ENCODE data around the gene TUBB2B. TPM values are rescaled to one million over a fixed set of nuclear protein-coding genes. Genes with fewer than 3 reads are reported as not detected.
A peak's percentile ranks its signal among the peaks of the same experiment; 100 is the strongest.

TUBB2B gene
- 144 and 158 TPM in 2 replicates for total RNA-seq (2021)
- percentile 78 among the genes with signal in this experiment for Bru-seq, nascent RNA
- percentile 81 among the genes with signal in this experiment for BruChase-seq, experiment 1, labeled RNA remaining after a 2-hour chase
- BruChase-seq, experiment 2, labeled RNA remaining after a 6-hour chase: percentile 92 among the genes with signal in this experiment
- long read RNA-seq, transcript TUBB2B-201 (4 exons, 2,020 nt): major isoform, 244 of 288 reads
- long read RNA-seq, partial matches to known transcripts: 7 of 288 reads
- long read RNA-seq, other reads (novel, unspliced or antisense): 35 of 288 reads

DNA sequence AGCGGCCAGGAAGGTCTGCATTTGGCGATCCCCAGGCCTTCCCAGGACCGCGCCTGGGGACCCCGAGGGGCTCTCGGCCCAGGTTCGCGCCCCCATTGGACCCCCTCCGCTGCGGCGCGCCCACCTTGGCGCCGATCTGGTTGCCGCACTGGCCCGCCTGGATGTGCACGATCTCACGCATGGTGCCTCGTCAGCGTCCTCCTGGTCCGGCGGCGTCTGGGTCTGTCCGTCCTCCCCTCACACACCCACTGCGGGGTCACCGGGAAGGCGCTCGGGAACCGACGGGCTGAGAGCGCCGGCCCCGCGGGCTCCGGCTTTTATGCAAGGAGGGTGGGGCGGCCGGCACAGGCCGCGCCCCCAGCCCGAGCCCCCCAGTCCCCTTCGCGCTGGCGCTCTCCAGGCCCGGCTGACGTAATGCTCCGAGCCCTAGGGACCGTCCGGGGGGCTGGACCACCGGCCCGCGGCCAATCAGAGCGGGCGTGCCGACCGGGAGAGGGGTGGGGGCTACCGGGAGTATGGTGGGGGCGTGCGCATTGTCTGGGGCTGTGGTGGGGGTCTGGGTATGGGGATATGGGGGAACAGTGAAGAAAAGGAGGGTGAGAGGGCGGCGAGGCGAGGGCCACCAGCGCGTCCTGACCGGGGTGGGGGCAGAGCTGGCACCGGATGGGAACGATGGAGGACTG, at the start of gene TUBB2B:
Gene TUBB2B, minus strand, starts transcription at position 291 of the 683 bp plus-strand sequence. Its CDS starts 110 bp downstream, at position 181.
- TF ChIP-seq, protein P1, sequence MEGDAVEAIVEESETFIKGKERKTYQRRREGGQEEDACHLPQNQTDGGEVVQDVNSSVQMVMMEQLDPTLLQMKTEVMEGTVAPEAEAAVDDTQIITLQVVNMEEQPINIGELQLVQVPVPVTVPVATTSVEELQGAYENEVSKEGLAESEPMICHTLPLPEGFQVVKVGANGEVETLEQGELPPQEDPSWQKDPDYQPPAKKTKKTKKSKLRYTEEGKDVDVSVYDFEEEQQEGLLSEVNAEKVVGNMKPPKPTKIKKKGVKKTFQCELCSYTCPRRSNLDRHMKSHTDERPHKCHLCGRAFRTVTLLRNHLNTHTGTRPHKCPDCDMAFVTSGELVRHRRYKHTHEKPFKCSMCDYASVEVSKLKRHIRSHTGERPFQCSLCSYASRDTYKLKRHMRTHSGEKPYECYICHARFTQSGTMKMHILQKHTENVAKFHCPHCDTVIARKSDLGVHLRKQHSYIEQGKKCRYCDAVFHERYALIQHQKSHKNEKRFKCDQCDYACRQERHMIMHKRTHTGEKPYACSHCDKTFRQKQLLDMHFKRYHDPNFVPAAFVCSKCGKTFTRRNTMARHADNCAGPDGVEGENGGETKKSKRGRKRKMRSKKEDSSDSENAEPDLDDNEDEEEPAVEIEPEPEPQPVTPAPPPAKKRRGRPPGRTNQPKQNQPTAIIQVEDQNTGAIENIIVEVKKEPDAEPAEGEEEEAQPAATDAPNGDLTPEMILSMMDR (conservative IDR thresholded peaks at IDR 0.05; ENCODE audit: low read depth, low read length): no peak
- no peak for TF ChIP-seq EZH2 (IDR thresholded peaks at IDR 0.05; ENCODE audit: borderline replicate concordance, low read depth, low read length, poor library complexity, severe bottlenecking)
- ChIA-PET CTCF (no interaction called here), POLR2A (ENCODE audit: low non-redundant PET) (interaction anchor here (0.6 kb wide), 1 partner anchor 236 kb away, joined by 3 read pairs; no protein-coding TSS in a partner anchor)
- H3K4me3 ChIP-seq (ENCODE audit: low read depth, low read length, poor library complexity, severe bottlenecking): peak within 1 kb of the TSS; percentile 85
- H3K36me3 ChIP-seq (ENCODE audit: insufficient read depth, low read length, poor library complexity, severe bottlenecking): peaks cover 18% of the 10 kb centered on the region
- H3K27me3 ChIP-seq (replicated peaks; ENCODE audit: insufficient read depth, low read depth, low read length, poor library complexity): peaks cover 8% of the 10 kb centered on the region
- BruUV-seq (replicated peaks): no TSS peak
- intact Hi-C loops (cut with micrococcal nuclease; ENCODE audit: unreplicated experiment): loop anchor here (2.0 kb wide), 1 partner anchor 71 kb away; the partner anchor contains the start of gene TUBB2A
- H3K9me3 ChIP-seq (ENCODE audit: low read depth, low read length, poor library complexity, severe bottlenecking): no peaks in the 10 kb centered on the region
- DNase-seq (ENCODE audit: low spot score): peak; percentile 92
- H3K4me1 ChIP-seq (ENCODE audit: insufficient read depth, low read length, poor library complexity, severe bottlenecking): peaks cover 23% of the 10 kb centered on the region
- peak within 1 kb of the TSS; percentile 83 for H3K27ac ChIP-seq (ENCODE audit: low read depth, low read length, poor library complexity, severe bottlenecking)

DNA sequence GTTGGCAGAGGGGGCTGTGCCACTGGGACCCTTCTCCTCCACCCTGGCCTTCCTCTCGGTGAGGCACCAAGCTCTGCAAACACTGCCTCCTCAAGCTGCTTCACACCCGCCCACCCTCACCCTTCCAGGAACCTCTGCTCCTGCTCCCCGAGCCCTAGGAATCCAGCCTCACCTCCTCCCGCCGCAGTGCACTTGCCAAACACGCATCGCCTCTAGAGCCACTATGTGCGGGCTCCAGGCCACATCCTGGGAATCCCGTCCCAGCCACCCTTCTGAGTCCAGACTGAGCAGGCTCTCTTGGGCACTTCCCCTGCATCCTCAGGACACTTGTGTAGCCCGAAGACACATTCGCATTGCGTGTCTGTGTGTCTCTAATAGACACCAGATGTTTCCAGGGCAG, 49.8 kb upstream of the TUBB2B start:
- no peak overlapping the region for H3K4me3 ChIP-seq (ENCODE audit: low read depth, low read length, poor library complexity, severe bottlenecking)
- H3K27ac ChIP-seq (ENCODE audit: low read depth, low read length, poor library complexity, severe bottlenecking): no peak overlapping the region
- no peak for DNase-seq (ENCODE audit: low spot score)
- peaks cover 10% of the 10 kb centered on the region for H3K4me1 ChIP-seq (ENCODE audit: insufficient read depth, low read length, poor library complexity, severe bottlenecking)
- intact Hi-C loops (cut with micrococcal nuclease; ENCODE audit: unreplicated experiment): loop anchor here (5.0 kb wide), 4 partner anchors 135 to 715 kb away; no protein-coding TSS in a partner anchor
- no peaks in the 10 kb centered on the region for H3K36me3 ChIP-seq (ENCODE audit: insufficient read depth, low read length, poor library complexity, severe bottlenecking)
- no peaks in the 10 kb centered on the region for H3K27me3 ChIP-seq (replicated peaks; ENCODE audit: insufficient read depth, low read depth, low read length, poor library complexity)
- BruUV-seq (replicated peaks): no TSS peak
- no peak for TF ChIP-seq EZH2 (IDR thresholded peaks at IDR 0.05; ENCODE audit: borderline replicate concordance, low read depth, low read length, poor library complexity, severe bottlenecking)
- TF ChIP-seq, protein P1 (conservative IDR thresholded peaks at IDR 0.05; ENCODE audit: low read depth, low read length): no peak
- no peaks in the 10 kb centered on the region for H3K9me3 ChIP-seq (ENCODE audit: low read depth, low read length, poor library complexity, severe bottlenecking)
- ChIA-PET POLR2A (ENCODE audit: low non-redundant PET) (no interaction called here), CTCF (no interaction called here)

- TF ChIP-seq, protein P1 (conservative IDR thresholded peaks at IDR 0.05; ENCODE audit: low read depth, low read length): no peak
- no peak for TF ChIP-seq EZH2 (IDR thresholded peaks at IDR 0.05; ENCODE audit: borderline replicate concordance, low read depth, low read length, poor library complexity, severe bottlenecking)
- no TSS peak for BruUV-seq (replicated peaks)
- intact Hi-C loops (cut with micrococcal nuclease; ENCODE audit: unreplicated experiment): loop anchor here (5.0 kb wide), 4 partner anchors 136 to 716 kb away; no protein-coding TSS in a partner anchor
- ChIA-PET CTCF (no interaction called here), POLR2A (ENCODE audit: low non-redundant PET) (no interaction called here)
- Histone ChIP-seq H3K36me3 (ENCODE audit: insufficient read depth, low read length, poor library complexity, severe bottlenecking) (no peaks in the 10 kb centered on the region), H3K9me3 (ENCODE audit: low read depth, low read length, poor library complexity, severe bottlenecking) (no peaks in the 10 kb centered on the region), H3K27me3 (replicated peaks; ENCODE audit: insufficient read depth, low read depth, low read length, poor library complexity) (no peaks in the 10 kb centered on the region), H3K4me1 (ENCODE audit: insufficient read depth, low read length, poor library complexity, severe bottlenecking) (peaks cover 2% of the 10 kb centered on the region), H3K4me3 (ENCODE audit: low read depth, low read length, poor library complexity, severe bottlenecking) (no peak overlapping the region), H3K27ac (ENCODE audit: low read depth, low read length, poor library complexity, severe bottlenecking) (no peak overlapping the region)
- no peak for DNase-seq (ENCODE audit: low spot score)
These were observed 49.0 kb upstream of the TUBB2B start for GRCh38 chr6:3276174-3277167.

Measured in A673 (cell line).